Parathyroid adenoma (tissue), 2 donors: ENCODE data around the gene ATP5F1E.

Source experiments
- H2AFZ ChIP-seq: fragments of 300-600 bp; sonication (generic); one replicate; pipeline ENCODE4 v1.7.0; 2017; ENCODE audit warnings: antibody characterized with exemption, mild to moderate bottlenecking
- H3K27ac ChIP-seq: fragments of 300-600 bp; sonication (generic); one replicate; pipeline ENCODE4 v1.7.0; 2017
- H3K27me3 ChIP-seq: fragments of 300-600 bp; sonication (generic); one replicate; pipeline ENCODE4 v1.7.0; 2017; ENCODE audit warnings: low read length; ENCODE audit not compliant: control insufficient read depth, insufficient read depth
- H3K36me3 ChIP-seq: fragments of 300-600 bp; sonication (generic); one replicate; pipeline ENCODE4 v1.7.0; 2017; ENCODE audit warnings: low read length; ENCODE audit not compliant: control insufficient read depth, insufficient read depth
- H3K4me1 ChIP-seq: fragments of 300-600 bp; sonication (generic); one replicate; pipeline ENCODE4 v1.7.0; 2017; ENCODE audit warnings: control low read depth
- H3K4me2 ChIP-seq: fragments of 300-600 bp; sonication (generic); one replicate; pipeline ENCODE4 v1.7.0; 2017; ENCODE audit warnings: low read length
- H3K4me3 ChIP-seq: fragments of 300-600 bp; sonication (generic); one replicate; pipeline ENCODE4 v1.7.0; 2017; ENCODE audit warnings: low read depth, low read length
- H3K79me2 ChIP-seq: fragments of 300-600 bp; sonication (generic); one replicate; pipeline ENCODE4 v1.7.0; 2017; ENCODE audit warnings: control low read depth
- H3K9ac ChIP-seq: fragments of 300-600 bp; sonication (generic); one replicate; pipeline ENCODE4 v1.7.0; 2017; ENCODE audit warnings: mild to moderate bottlenecking
- H3K9me3 ChIP-seq: fragments of 300-600 bp; sonication (generic); one replicate; pipeline ENCODE4 v1.7.0; 2017; ENCODE audit warnings: low read length; ENCODE audit not compliant: control insufficient read depth
- CTCF ChIP-seq: fragments of 300-600 bp; sonication (generic); IDR thresholded peaks from one replicate; pipeline ENCODE4 v1.7.0; 2017; ENCODE audit warnings: antibody characterized with exemption, mild to moderate bottlenecking
- donor health status: primary hyperparathyroidism.

The ATP5F1E gene

GRCh38 chr20:58978351-58979190 is 53.6 kb downstream of the ATP5F1E start:
- Histone ChIP-seq H3K4me2 (no peak overlapping the region), H3K4me1 (peaks cover 5% of the 10 kb centered on the region), H3K9me3 (peaks cover 3% of the 10 kb centered on the region), H3K4me3 (no peak overlapping the region), H3K79me2 (peaks cover 7% of the 10 kb centered on the region), H3K27me3 (no peaks in the 10 kb centered on the region), H3K9ac (no peak overlapping the region), H3K36me3 (no peaks in the 10 kb centered on the region), H2AFZ (no peak overlapping the region), H3K27ac (no peak overlapping the region)
- TF ChIP-seq CTCF, result no peak

GRCh38 chr20:58976061-58976730 is 55.9 kb downstream of the ATP5F1E start:
- Histone ChIP-seq H3K9me3 (peaks cover 3% of the 10 kb centered on the region), H2AFZ (no peak overlapping the region), H3K9ac (no peak overlapping the region), H3K79me2 (no peaks in the 10 kb centered on the region), H3K4me1 (no peaks in the 10 kb centered on the region), H3K4me3 (no peak overlapping the region), H3K27me3 (no peaks in the 10 kb centered on the region), H3K27ac (no peak overlapping the region), H3K4me2 (no peak overlapping the region), H3K36me3 (no peaks in the 10 kb centered on the region)
- no peak for TF ChIP-seq CTCF
